Measurements from ENCODE around the gene IMP4.
A peak's percentile ranks its signal among the peaks of the same experiment; 100 is the strongest.

The IMP4 gene

DNA sequence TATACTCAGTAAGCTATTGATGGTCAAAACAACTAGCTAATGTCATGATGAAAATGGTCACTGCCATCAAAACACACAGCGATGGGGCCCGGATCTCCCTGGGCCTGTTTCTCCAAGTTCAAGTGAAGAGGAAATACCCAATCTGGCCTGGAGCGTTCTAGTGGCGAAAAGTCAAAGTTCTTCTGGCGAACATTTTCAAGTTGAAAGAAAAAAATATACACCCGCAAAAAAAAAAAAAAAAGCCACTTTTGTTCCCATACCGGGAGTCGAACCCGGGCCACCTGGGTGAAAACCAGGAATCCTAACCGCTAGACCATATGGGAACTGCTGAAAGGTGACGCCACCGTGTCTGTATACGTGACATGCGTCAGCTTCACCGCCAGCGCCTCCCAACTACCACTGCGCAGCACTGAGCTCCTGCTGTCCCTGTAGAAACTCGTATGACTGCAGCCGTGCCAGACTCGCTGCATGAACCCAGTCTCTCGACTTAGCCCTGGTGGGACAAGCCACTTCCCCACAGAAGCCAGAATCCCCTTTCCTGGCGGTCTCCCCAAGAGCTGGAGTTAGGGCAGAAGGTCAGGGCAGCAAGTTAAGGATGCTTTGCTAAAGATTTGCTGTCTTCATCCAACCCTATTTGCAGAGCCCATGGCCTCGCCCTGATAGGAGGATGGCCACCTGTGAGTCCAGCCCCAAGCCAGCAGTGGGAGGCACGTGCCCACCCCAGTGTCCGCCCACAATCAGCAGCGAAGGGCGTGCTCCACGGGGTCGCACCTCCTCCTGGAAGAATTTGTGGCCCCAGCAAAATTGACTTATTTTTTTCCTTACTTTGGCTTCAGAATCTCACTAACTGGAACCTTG lies 5.6 kb upstream of the IMP4 start:
- peak; percentile 27 for DNase-seq

DNA sequence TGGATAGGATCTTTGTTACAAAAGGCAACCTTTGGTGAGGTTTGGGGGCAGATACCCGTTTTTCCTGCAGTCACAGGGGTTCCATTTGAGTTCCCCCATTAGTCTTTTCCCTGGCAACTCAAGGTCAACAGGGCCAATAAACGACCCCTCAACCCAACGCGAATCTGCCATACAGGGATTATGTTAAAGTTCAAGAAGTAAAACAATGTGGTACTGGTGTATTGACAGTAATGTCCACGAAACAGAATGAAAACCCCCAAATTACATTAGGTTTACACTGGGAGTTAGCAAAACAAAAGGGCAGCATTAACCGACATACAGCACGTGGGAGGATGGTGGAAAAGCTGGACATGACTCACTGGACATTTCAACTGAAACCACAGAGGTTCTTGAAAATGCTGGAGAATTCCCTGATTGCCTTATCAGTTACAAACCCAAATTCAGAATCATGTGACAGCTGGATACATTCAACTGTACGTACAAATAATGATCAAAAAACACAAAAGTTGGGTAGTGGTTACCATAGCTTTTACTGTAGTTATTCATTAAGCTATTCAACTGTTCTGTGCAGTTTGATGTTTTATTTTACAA lies 4.9 kb upstream of the IMP4 start:
- DNase-seq = no peak

DNA sequence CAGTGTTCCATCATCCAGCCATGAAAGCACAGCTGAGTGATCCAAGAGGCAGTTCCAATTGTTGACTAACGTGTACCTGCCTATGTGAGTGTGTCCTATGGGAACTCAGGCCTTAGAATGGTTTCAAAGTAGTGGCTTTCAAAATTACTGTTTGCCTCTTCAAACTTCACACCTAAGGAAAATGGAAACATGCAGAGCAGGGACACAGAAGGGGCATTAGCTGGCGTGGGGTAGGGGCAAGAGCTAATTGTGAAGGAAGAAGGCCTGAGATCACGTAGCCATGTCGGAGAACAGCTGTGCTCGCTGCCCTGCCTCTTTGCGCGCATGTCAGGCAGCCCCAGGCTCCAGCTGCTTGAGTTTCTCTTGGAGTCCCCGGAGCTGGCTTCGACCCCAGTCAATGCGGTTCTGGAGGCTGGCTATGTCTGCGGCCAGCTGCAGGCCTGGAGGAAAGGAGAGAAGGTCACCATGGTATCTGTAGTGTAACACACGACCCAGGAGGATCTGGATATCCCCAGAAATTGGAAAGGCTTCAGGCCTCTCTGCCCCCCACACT lies 3.8 kb upstream of the IMP4 start:
- no peak for DNase-seq

DNA sequence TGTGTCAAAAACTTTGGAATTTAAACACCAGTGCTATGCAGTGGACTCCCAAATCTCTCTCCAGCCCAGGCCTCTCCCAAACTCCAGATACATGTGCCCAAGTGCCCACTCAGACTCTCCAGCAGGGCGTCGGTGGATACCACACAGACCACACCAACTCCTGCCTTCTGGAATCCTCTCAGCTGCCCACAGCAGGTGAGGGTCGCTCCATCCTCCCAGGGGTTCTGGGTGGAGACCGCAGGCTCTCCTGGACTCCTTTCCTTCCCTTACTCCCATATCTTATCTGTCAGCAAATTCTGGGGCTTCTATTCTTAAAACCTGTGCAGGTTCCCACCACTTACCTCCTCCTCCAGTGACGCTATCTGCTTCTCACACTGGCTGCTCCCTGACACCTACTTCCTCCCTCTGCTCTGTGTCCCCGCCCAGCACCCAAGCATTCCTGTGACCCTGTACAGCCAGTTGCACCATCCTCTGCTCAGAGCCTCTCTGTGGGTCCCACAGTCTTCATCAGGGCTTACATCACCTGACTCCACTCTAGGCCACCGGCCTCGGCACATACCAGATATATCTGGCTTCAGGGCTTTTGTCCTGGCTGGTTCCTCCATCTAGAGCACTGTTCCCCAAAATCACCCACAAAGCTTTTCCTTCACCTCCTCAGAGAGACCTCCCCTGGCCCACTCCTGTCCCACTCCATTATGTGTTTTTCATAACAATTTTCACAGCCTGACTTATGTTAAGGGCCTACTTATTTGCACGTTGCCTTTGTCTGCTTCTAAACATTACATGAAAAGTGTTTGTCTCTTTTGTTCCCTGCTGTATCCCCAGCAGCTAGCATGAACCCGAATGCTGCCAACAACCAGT lies 2.6 kb upstream of the IMP4 start:
- no peak for DNase-seq

DNA sequence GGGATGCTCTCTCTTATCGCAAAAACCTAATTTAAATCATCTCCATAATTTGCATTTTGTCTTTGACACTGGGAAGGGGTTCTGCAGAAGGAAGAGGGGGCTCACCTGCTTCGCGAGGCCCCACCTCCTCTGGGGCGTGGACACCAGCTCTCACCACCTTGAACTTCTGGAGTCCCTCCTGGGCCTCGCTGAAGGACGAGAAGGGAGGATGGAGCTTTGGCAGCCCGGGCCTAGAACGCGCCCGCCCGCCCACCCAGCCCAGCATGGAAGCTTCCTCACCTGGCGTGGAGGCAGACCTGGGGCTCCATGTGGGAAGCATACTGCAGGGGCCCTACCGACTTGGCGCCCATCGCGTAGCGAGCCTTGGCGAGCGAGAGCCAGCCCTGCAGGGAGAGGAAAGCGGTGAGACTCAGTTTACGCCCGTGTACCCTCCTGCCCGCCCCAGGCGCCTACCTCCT lies 1.1 kb upstream of the IMP4 start:
- DNase-seq = no peak

DNA sequence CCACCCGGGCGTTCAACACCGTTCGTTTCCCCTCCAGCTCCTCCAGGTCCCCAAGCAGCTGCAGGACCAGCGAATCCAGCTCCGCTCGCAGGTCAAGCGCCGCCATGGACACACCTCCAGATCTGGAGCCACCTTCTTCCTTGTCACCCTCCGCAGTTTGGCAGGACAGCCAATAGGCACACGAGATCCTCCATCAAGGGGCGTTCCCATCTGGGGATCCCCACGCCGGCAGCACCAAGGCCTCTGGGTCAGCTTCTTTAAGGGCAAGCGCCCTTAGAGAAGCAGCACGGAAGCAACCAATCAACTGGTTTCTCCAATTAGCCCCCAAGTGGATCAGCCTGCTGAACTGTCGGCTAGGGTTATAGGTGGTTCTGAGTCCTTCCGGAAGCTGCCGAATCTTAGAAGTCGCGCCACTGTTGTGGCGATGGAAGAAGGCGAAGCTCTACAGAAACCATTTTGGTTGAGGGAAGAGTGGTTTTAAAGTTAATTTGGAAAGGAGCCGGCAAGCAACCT lies 621 bp upstream of the IMP4 start:
- peak; percentile 90 for DNase-seq

DNA sequence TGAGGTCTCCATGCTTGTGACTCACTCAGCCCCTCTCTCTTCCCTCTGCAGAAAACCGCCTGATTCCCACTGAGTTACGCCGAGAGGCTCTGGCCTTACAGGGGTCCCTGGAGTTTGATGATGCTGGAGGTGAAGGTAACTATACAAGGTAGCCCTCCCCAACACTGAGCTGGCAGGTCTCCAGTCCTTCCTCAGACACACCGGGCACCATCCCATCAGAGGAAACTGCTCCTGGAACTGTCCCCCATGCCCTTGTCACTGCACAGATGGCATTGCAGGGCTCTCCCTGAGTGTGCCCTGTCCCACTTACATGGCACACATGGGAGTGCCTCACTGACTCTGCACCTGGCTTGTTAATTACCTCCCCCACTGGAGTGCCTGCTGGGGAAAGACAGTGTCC lies 1.9 kb downstream of the IMP4 start:
- DNase-seq = no peak

DNA sequence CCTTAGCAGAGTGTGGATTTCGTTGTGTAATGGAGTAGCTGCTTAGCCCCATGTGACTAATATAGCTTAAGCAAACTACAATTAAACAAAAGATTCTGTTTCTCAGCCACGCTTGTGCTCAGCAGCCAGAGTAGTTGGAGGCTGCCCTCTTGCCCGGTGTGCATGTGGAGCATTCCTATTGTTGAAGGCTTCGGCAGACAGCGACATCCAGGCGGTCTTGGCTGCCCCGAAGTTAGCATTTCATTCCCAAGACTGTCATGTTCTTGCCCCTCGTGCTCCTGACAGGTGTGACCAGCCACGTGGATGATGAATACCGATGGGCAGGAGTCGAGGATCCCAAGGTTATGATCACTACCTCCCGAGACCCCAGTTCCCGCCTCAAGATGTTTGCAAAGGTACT lies 2.4 kb downstream of the IMP4 start:
- DNase-seq = no peak

DNA sequence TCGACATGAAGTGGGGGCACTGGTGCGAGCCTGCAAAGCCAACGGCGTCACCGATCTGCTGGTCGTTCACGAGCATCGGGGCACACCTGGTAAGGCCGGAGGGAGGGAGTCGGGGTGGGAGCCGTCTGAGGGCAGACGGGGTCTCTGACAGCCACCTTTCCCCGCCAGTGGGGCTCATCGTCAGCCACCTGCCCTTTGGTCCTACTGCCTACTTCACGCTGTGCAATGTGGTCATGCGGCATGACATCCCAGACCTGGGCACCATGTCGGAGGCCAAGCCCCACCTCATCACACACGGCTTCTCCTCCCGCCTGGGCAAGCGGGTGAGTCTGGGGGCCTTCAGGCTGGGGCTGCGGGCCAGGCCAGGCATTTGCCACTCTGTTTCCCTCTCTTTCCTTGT lies 2.9 kb downstream of the IMP4 start:
- no peak for DNase-seq

DNA sequence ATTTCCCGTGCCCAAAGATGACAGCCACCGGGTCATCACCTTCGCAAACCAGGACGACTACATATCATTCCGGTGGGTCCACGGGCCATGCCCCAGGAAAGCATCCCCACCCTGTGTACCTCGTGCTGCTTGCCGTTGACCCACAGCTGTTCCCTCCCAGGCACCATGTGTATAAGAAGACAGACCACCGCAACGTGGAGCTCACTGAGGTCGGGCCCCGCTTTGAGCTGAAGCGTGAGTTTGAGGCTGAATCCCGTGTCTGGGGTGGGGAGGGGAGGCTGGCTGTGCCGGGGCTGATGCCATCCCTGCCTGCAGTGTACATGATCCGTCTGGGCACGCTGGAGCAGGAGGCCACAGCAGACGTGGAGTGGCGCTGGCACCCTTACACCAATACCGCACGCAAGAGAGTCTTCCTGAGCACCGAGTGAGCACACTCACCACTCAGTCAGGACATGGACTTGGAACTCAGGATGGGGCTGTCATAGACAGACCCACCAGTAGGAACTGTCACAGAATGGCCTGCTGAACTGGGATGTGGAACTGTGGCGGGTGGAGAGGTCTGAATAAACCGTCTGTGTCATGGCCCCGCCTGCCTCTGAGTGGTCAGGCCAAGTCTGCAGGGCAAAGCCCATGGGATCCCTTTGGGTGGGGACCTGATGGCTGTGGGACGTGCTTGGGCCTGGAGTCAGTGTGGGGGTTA lies 3.5 kb downstream of the IMP4 start:
- no peak for DNase-seq

DNA sequence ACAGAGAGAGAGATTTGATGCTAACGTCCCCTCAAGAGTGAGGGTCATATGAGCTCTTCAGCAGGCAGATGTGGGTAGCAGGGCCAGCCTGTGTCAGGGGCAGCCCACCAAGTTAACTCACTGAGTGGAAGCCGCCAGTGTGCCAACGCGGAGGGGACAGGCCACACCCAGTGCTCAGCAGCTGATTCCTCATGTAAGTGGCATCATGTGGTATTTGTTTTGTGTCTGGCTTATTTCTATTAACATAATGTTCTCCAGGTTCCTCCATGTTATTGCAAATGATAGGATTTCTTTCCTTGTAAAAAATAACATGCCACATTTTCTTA lies 4.0 kb downstream of the IMP4 start:
- no peak for DNase-seq

DNA sequence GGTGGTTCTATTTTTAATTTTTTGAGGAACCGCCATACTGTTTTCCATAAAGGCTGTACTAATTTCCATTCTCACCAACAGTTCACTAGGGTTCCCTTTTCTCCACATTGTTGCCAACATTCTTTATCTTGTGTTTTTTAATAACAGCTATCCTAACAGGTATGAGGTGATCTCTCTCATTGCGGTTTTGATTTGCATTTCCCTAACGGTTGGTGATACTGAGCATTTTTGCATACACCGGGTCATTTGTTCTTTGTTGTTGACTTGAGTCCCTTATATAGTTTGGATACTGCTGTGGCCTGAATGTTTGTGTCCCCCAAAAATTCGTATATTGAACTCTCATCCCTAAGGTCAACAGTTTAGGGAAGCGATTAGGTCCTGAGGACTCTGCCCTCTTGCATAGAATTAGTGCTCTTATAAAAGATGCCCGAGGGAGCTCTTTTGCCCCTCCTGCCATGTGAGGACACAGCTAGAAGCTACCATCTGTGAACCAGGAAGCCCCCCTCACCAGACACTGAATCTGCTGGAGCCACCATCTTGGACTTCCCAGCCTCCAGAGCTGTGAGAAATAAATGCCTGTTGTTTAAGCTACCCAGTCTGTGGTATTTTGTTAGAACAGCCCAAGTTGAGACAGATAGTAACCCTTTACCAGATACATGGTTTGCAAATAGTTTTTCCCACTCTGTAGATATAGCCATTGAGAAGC lies 4.7 kb downstream of the IMP4 start:
- no peak for DNase-seq

DNA sequence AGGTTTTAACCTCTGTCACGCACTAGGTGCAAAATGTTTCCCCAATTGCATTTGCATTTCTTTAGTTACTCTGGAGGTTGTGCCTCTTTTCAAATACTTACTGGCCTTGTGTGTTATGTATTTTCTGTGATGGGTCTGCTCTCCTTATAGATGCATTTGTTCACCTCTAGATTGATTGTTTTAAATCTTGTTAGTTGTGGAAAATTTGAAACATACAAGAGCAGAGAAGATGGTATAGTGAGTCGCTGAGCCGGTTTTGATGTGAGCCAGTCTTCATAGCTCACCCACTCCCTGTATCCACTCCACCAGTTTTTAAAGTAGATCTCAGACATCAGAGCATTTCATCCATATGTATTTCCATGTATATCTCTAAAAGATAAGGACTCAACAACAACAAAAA lies 6.5 kb downstream of the IMP4 start:
- no peak for DNase-seq

DNA sequence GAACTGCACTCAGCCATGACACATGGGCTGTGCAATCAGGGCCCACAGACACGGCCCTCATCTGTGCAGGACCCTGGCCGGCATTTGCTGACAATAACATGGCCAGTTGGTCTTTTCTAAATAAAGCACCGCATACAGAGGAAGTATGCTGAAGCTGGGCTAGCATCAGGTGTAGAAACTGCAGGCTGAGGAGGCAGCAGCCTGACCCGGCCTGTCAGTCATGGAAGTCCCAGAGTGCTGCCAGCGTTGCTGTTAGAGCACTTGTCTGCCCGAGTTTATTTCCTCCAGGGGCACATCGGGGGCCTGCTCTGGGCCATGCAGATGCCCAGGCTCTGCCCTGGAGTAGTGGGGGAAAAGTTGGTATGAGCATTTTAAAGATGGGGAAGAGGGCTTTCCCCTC lies 9.0 kb downstream of the IMP4 start:
- DNase-seq = no peak

DNA sequence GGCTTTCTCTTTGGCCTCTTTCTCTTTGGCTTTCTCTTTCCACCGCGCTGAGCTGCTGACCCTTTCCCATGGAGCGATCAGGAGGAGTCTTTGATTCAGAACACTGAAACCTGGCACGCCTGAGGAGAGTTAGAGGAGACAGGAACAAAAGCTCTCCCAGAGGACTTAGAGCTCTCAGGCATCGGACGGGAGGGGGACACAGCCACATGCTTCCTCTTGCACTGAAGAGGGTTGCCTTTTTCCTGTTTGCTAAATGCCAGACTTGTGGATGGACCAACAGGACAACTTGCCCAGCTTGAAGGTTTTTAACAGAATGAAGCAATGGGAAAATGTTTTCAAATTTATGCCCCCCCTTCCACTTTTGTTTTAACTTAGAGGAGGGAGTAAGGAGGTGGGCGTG lies 9.5 kb downstream of the IMP4 start:
- no peak for DNase-seq

DNA sequence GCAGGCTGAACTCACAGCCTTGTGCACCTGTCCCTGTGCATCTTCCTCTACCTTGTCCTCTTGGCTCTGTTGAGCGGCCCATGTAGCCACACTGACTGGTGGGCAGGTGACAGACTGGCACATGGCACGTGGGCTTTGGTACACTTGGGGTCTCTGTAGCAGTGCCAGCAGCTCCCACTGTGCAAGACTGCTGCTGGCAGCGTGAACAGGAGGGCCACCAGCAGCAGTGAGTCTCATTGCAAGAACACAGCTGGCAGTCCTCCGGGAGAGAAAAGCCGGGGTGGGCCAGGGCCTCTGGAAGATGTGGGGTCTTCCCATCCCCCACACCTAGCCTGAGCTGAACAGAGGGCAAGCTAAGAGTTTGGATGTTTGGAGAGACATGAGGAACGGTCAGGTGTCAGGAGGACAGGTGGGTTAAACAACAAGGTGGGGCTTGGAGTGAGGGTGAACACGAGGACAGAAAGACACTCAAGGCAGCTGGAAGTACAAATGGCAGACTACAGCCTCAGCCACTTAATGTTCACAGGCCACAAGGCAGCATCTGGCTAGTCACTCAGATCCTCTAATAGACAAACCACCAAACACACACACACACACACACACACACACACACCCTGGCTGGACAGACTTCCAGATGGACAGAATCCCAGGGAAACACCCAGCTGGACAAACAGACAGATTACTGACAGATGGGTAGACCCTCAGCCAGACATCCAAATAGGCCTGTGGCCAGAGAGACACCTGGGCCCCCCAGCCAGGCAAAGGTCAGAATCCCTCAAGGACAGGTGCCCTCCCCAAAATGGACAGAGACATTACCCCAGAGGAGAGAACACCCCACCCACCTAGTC lies 10.8 kb downstream of the IMP4 start:
- no peak for DNase-seq

DNA sequence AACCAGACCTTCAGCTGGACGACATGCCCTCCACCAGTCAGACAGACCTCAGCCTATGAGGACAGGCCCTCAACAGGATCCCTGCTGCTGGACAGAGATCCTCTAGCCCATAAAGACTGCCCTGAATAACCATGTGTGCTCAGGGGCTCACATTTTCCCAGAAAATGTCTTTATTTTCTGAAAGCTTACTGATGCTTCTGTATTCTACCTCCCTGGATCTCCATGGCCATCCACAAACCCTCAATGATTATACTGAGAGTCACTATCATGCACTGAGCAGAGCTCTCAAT lies 11.4 kb downstream of the IMP4 start:
- DNase-seq = no peak

DNA sequence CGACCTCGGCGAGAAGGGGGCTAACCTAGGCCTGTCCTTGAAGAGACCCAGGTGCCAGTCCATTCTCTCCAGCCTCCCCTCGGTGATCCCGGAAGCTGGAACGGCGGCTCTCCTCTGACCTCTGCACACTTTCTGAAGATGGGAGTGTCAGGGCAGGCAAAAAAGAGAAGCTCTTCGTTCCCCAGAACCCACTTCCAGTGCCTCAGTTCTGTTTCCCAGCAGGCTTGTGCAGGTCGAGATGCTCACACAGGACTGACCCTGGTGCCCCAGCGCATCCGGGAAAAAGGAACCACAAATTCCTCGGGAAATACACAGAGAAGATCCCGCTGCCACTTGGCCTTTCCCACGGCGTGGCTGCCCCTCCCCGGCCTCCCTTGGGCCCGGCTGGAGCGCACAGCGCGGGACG lies 12.5 kb downstream of the IMP4 start:
- DNase-seq = no peak

DNA sequence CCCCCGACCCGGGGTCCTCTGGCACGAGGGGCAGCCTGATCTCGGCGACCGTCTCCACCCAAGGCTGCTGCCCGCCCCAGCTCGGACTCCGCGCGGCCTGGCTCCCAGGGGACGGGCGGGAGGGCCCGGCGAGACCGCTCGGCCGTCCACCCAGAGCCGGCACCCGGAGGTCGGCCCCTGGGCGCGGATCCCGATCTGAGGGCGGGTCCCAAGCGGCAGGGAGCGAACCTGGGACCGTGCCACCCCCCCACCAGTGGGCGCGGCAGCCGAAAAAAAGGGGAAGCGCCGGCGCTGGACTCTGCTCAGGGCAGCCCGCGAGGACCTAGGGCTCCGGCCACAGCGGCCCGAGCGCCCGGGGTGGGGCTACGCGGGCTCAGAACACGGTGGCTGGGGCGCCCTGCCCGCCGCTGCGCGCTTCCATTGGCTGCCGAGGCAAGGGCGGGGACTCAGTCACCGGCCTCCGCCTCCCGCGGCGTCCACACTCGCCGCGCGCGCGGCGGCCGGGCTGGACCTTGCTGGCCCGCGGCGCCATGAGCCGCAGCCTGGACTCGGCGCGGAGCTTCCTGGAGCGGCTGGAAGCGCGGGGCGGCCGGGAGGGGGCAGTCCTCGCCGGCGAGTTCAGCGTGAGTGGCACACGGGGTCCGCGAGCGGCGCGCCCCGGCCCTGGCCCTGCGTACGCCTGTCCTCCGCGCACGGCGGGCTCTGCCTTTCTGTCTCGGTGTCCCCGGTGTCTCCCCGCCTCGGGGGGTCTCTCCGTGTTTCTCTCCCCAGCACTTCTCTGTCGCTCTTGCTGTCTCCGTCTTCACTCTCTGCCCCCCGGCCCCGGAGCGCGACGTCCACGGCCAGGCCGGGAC lies 13.1 kb downstream of the IMP4 start, which contains the start of gene PTPN18:
Gene PTPN18, plus strand, starts transcription at position 479 of the 854 bp plus-strand sequence. Its CDS starts 52 bp downstream, at position 531.
- peak; percentile 42 for DNase-seq

DNA sequence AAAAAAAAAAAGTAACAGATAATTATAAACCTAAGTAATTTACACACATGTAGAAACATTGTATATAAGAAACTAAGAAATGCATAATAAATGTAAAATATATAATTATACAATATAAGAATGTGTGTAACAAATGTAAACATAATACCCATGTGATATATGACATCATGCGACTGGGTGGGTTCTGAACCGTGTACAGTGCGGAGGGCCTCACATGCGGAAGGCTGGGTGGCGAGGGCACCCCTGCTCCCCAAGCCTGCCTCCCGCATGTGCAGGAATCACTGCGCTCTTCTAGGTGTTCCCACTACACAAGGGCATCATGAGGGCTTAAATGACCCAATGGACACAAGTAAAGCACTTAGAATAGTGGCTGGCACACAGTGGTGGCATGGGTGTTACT lies 15.2 kb downstream of the IMP4 start:
- DNase-seq = no peak
